DOHH2 (cell line): ENCODE data around the gene MPP4.

ENCODE experiments used
- H3F3A ChIP-seq: fragments of 200-600 bp; sonication (generic), shearing (Covaris generic); 2 replicates; pipeline ENCODE4 v1.6.0; 2016; ENCODE audit warnings: antibody characterized with exemption, mild to moderate bottlenecking; ENCODE audit not compliant: control insufficient read depth, insufficient read depth
- H3K27ac ChIP-seq: fragments of 200-600 bp; sonication (generic); 2 replicates; pipeline ENCODE4 v1.5.1; 2014; ENCODE audit warnings: low read depth, mild to moderate bottlenecking, low read length, moderate library complexity
- H3K27me3 ChIP-seq: fragments of 200-600 bp; sonication (generic); 2 replicates; pipeline ENCODE4 v1.6.1; 2014; ENCODE audit warnings: mild to moderate bottlenecking, low read length, mixed read lengths; ENCODE audit not compliant: control insufficient read depth
- H3K36me3 ChIP-seq: fragments of 200-600 bp; sonication (generic); 2 replicates; pipeline ENCODE4 v1.6.1; 2014; ENCODE audit warnings: mild to moderate bottlenecking, low read length, moderate library complexity, mixed read lengths; ENCODE audit not compliant: control insufficient read depth
- H3K4me1 ChIP-seq: fragments of 200-600 bp; sonication (generic); 2 replicates; pipeline ENCODE4 v1.6.1; 2014; ENCODE audit warnings: mild to moderate bottlenecking, low read length, mixed read lengths; ENCODE audit not compliant: control insufficient read depth
- H3K4me2 ChIP-seq: fragments of 200-600 bp; sonication (generic); 2 replicates; pipeline ENCODE4 v1.6.0; 2014; ENCODE audit warnings: mild to moderate bottlenecking, low read length, moderate library complexity
- H3K4me3 ChIP-seq: fragments of 200-600 bp; sonication (generic); 2 replicates; pipeline ENCODE4 v1.5.1; 2014; ENCODE audit warnings: mild to moderate bottlenecking, low read length, mixed read lengths
- H3K79me2 ChIP-seq: fragments of 200-600 bp; sonication (generic); 2 replicates; pipeline ENCODE4 v1.6.1; 2014; ENCODE audit warnings: mild to moderate bottlenecking, low read length, mixed read lengths; ENCODE audit not compliant: control insufficient read depth
- H3K9me2 ChIP-seq: fragments of 200-600 bp; sonication (generic); replicated peaks from 2 replicates; pipeline ENCODE4 v1.6.1; 2014; ENCODE audit warnings: mild to moderate bottlenecking, low read length, mixed read lengths; ENCODE audit not compliant: control insufficient read depth
- H3K9me3 ChIP-seq: fragments of 200-600 bp; sonication (generic); 2 replicates; pipeline ENCODE4 v1.6.1; 2014; ENCODE audit warnings: antibody characterized with exemption, low read length, mixed read lengths; ENCODE audit not compliant: control insufficient read depth, insufficient read depth
- H4K20me1 ChIP-seq: fragments of 200-600 bp; sonication (generic); 2 replicates; pipeline ENCODE4 v1.6.0; 2014; ENCODE audit warnings: low read depth, mild to moderate bottlenecking, antibody characterized with exemption, low read length, moderate library complexity; ENCODE audit not compliant: control insufficient read depth, insufficient read depth
- CTCF ChIP-seq: fragments of 200-600 bp; sonication (generic); IDR thresholded peaks from one replicate; pipeline ENCODE4 v1.5.1; 2014; ENCODE audit warnings: antibody characterized with exemption, mild to moderate bottlenecking, low read depth, low read length; ENCODE audit not compliant: poor library complexity, severe bottlenecking
- EZH2phosphoT487 ChIP-seq: fragments of 200-600 bp; sonication (generic); IDR thresholded peaks from 2 replicates; pipeline ENCODE4 v1.6.1; 2017; ENCODE audit warnings: borderline replicate concordance, mild to moderate bottlenecking, antibody characterized with exemption, low read length, moderate library complexity, mixed read lengths

The MPP4 gene

GRCh38 chr2:201698588-201699226, at the start of gene MPP4:
MPP4 (minus strand) TSS chr2:201698644; CDS start chr2:201693954, 4,690 bp downstream.
- Histone ChIP-seq H3K9me2 (no peaks in the 10 kb centered on the region), H3K36me3 (no peaks in the 10 kb centered on the region), H3K4me1 (no peaks in the 10 kb centered on the region), H3K4me3 (no peak within 1 kb of the TSS), H3F3A (no peaks in the 10 kb centered on the region), H4K20me1 (no peaks in the 10 kb centered on the region), H3K27ac (no peak within 1 kb of the TSS), H3K27me3 (peaks cover 4% of the 10 kb centered on the region; the same call in 1 of the 2 replicates), H3K79me2 (no peaks in the 10 kb centered on the region), H3K4me2 (no peak within 1 kb of the TSS), H3K9me3 (no peaks in the 10 kb centered on the region)
- TF ChIP-seq CTCF (no peak), EZH2phosphoT487 (no peak)

GRCh38 chr2:201746551-201746950, 48.1 kb upstream of the MPP4 start:
- Histone ChIP-seq H4K20me1 (no peaks in the 10 kb centered on the region), H3K4me1 (no peaks in the 10 kb centered on the region), H3F3A (no peaks in the 10 kb centered on the region), H3K27ac (no peak overlapping the region), H3K36me3 (no peaks in the 10 kb centered on the region), H3K79me2 (no peaks in the 10 kb centered on the region), H3K9me2 (no peaks in the 10 kb centered on the region), H3K4me3 (no peak overlapping the region), H3K27me3 (no peaks in the 10 kb centered on the region), H3K9me3 (no peaks in the 10 kb centered on the region), H3K4me2 (no peak overlapping the region)
- no peak for TF ChIP-seq CTCF
- TF ChIP-seq EZH2phosphoT487 = no peak

GRCh38 chr2:201735486-201735885, 37.0 kb upstream of the MPP4 start:
- H3K36me3 ChIP-seq = no peaks in the 10 kb centered on the region
- no peak for TF ChIP-seq CTCF
- TF ChIP-seq EZH2phosphoT487 = no peak
- no peak overlapping the region for H3K4me2 ChIP-seq
- no peak overlapping the region for H3K4me3 ChIP-seq
- H3K4me1 ChIP-seq = peaks cover 5% of the 10 kb centered on the region
- H4K20me1 ChIP-seq = no peaks in the 10 kb centered on the region
- no peaks in the 10 kb centered on the region for H3K9me2 ChIP-seq
- no peaks in the 10 kb centered on the region for H3K79me2 ChIP-seq
- no peaks in the 10 kb centered on the region for H3K9me3 ChIP-seq
- H3K27ac ChIP-seq = no peak overlapping the region
- H3F3A ChIP-seq = no peaks in the 10 kb centered on the region
- no peaks in the 10 kb centered on the region for H3K27me3 ChIP-seq
